ENCODE results near the gene RNASEH2A.
A peak's percentile ranks its signal among the peaks of the same experiment; 100 is the strongest.
"Not testable (repeated sequence)": the region's sequence is repeated elsewhere in the genome, so short reads cannot be mapped to it uniquely, and the experiment has no call there.

The RNASEH2A gene

GRCh38 chr19:12825254-12826131 lies 19.1 kb downstream of the RNASEH2A start:
- DNase-seq (ENCODE audit: low read depth in 3 of 3, low spot score in 1 of 3): no peak

- DNase-seq (ENCODE audit: low read depth in 3 of 3, low spot score in 1 of 3): no peak
Measured at GRCh38 chr19:12828494-12828893, 22.1 kb downstream of the RNASEH2A start.

- no peak for DNase-seq (ENCODE audit: low read depth in 3 of 3, low spot score in 1 of 3)
Measured at GRCh38 chr19:12833418-12833737, 27.0 kb downstream of the RNASEH2A start.

- no peak for DNase-seq (ENCODE audit: low read depth in 3 of 3, low spot score in 1 of 3)
Measured at GRCh38 chr19:12833738-12834565, 27.6 kb downstream of the RNASEH2A start.

- DNase-seq (ENCODE audit: low read depth in 3 of 3, low spot score in 1 of 3): no peak
Measured at GRCh38 chr19:12834566-12834943, 28.2 kb downstream of the RNASEH2A start, which contains the start of gene RTBDN. Gene RTBDN (minus strand): TSS chr19:12834579. CDS start chr19:12829979, 4,600 bp downstream.

- DNase-seq (ENCODE audit: low read depth in 3 of 3, low spot score in 1 of 3): no peak
Measured at GRCh38 chr19:12834976-12835757, 28.8 kb downstream of the RNASEH2A start.

GRCh38 chr19:12836529-12836863 lies 30.1 kb downstream of the RNASEH2A start:
- no peak for DNase-seq (ENCODE audit: low read depth in 3 of 3, low spot score in 1 of 3)

- no peak for DNase-seq (ENCODE audit: low read depth in 3 of 3, low spot score in 1 of 3)
Measured at GRCh38 chr19:12837225-12837624, 30.8 kb downstream of the RNASEH2A start.

GRCh38 chr19:12838182-12838885 lies 31.9 kb downstream of the RNASEH2A start, which contains the start of gene MAST1:
Gene MAST1 (plus strand): TSS chr19:12838515. CDS start chr19:12838573, 58 bp downstream.
- peak in 1 of 3 donors; percentile 33 for DNase-seq (ENCODE audit: low read depth in 3 of 3, low spot score in 1 of 3)

GRCh38 chr19:12838886-12839756 lies 32.7 kb downstream of the RNASEH2A start:
- no peak for DNase-seq (ENCODE audit: low read depth in 3 of 3, low spot score in 1 of 3)

GRCh38 chr19:12840091-12841079 lies 34.0 kb downstream of the RNASEH2A start:
- DNase-seq (ENCODE audit: low read depth in 3 of 3, low spot score in 1 of 3): no peak

GRCh38 chr19:12841094-12841493 lies 34.7 kb downstream of the RNASEH2A start:
- no peak for DNase-seq (ENCODE audit: low read depth in 3 of 3, low spot score in 1 of 3)

GRCh38 chr19:12842511-12842910 lies 36.1 kb downstream of the RNASEH2A start:
- DNase-seq (ENCODE audit: low read depth in 3 of 3, low spot score in 1 of 3): no peak

- DNase-seq (ENCODE audit: low read depth in 3 of 3, low spot score in 1 of 3): no peak
Measured at GRCh38 chr19:12843328-12843727, 36.9 kb downstream of the RNASEH2A start.

- DNase-seq (ENCODE audit: low read depth in 3 of 3, low spot score in 1 of 3): no peak
Measured at GRCh38 chr19:12843999-12844732, 37.8 kb downstream of the RNASEH2A start.

GRCh38 chr19:12846613-12847012 lies 40.2 kb downstream of the RNASEH2A start:
- DNase-seq (ENCODE audit: low read depth in 3 of 3, low spot score in 1 of 3): not testable (repeated sequence)

- DNase-seq (ENCODE audit: low read depth in 3 of 3, low spot score in 1 of 3): peak; percentile 44 to 90 (median 66)
Measured at GRCh38 chr19:12847159-12848139, 41.1 kb downstream of the RNASEH2A start.
